GM19438 (cell line): ENCODE measurements around the gene ASPM.
A peak's percentile ranks its signal among the peaks of the same experiment; 100 is the strongest.

Source experiments
- ATAC-seq: cut with Tn5 transposase; IDR thresholded peaks from one replicate; pipeline ENCODE4 v1.9.1; 2021; ENCODE audit warnings: low read depth; ENCODE audit not compliant: unreplicated experiment

ASPM gene

GRCh38 chr1:197146101-197147095 lies at the start of gene ASPM:
Gene ASPM, minus strand, starts transcription at chr1:197146669. Its CDS starts 232 bp downstream, at chr1:197146437.
- peak; percentile 97 for ATAC-seq

GRCh38 chr1:197195100-197195499 lies 48.6 kb upstream of the ASPM start:
- no peak for ATAC-seq

GRCh38 chr1:197184190-197184589 lies 37.7 kb upstream of the ASPM start:
- no peak for ATAC-seq

- no peak for ATAC-seq
Observed at GRCh38 chr1:197183195-197183748, 36.8 kb upstream of the ASPM start.

GRCh38 chr1:197182716-197183115 lies 36.2 kb upstream of the ASPM start:
- no peak for ATAC-seq

- ATAC-seq, result no peak
Observed at GRCh38 chr1:197181982-197182381, 35.5 kb upstream of the ASPM start.

GRCh38 chr1:197180252-197180878 lies 33.9 kb upstream of the ASPM start:
- peak; percentile 73 for ATAC-seq

- no peak for ATAC-seq
Observed at GRCh38 chr1:197178998-197179397, 32.5 kb upstream of the ASPM start.

GRCh38 chr1:197174818-197175217 lies 28.3 kb upstream of the ASPM start:
- ATAC-seq, result no peak

GRCh38 chr1:197173571-197174507 lies 27.4 kb upstream of the ASPM start:
- no peak for ATAC-seq

GRCh38 chr1:197171531-197171930 lies 25.1 kb upstream of the ASPM start:
- ATAC-seq, result no peak

- no peak for ATAC-seq
Observed at GRCh38 chr1:197170538-197170937, 24.1 kb upstream of the ASPM start.

- ATAC-seq, result no peak
Observed at GRCh38 chr1:197159461-197159860, 13.0 kb upstream of the ASPM start.

- ATAC-seq, result no peak
Observed at GRCh38 chr1:197156692-197157091, 10.2 kb upstream of the ASPM start.

GRCh38 chr1:197152662-197153061 lies 6.2 kb upstream of the ASPM start:
- ATAC-seq, result no peak

GRCh38 chr1:197151185-197151584 lies 4.7 kb upstream of the ASPM start:
- no peak for ATAC-seq

GRCh38 chr1:197150336-197151005 lies 4.0 kb upstream of the ASPM start:
- no peak for ATAC-seq

- no peak for ATAC-seq
Observed at GRCh38 chr1:197149340-197149739, 2.9 kb upstream of the ASPM start.

GRCh38 chr1:197145446-197146024 lies 934 bp downstream of the ASPM start:
- ATAC-seq, result no peak
